Ishikawa (cell line): ENCODE measurements around the gene YTHDF1.
A peak's percentile ranks its signal among the peaks of the same experiment; 100 is the strongest.

Experiments
- CEBPB ChIP-seq: IDR thresholded peaks from 2 replicates; pipeline ENCODE4 v1.6.1; 2012
- CREB1 ChIP-seq: IDR thresholded peaks from 2 replicates; pipeline ENCODE4 v1.6.1; 2012; ENCODE audit warnings: low read depth
- EGR1 ChIP-seq: IDR thresholded peaks from 2 replicates; pipeline ENCODE4 v1.6.1; 2012
- EP300 ChIP-seq: IDR thresholded peaks from 2 replicates; pipeline ENCODE4 v1.6.1; 2012; ENCODE audit warnings: borderline replicate concordance
- FOXM1 ChIP-seq: IDR thresholded peaks from 2 replicates; pipeline ENCODE4 v1.6.1; 2012; ENCODE audit warnings: low read depth, borderline replicate concordance
- NFIC ChIP-seq: IDR thresholded peaks from 2 replicates; pipeline ENCODE4 v1.6.1; 2012
- RAD21 ChIP-seq: IDR thresholded peaks from 2 replicates; pipeline ENCODE4 v1.6.1; 2012; ENCODE audit warnings: low read depth
- TAF1 ChIP-seq: IDR thresholded peaks from 2 replicates; pipeline ENCODE4 v1.6.1; 2012; ENCODE audit warnings: low read depth, mild to moderate bottlenecking
- TCF12 ChIP-seq: IDR thresholded peaks from 2 replicates; pipeline ENCODE4 v1.6.1; 2012; ENCODE audit warnings: low read depth
- TEAD4 ChIP-seq: IDR thresholded peaks from 2 replicates; pipeline ENCODE4 v1.6.1; 2012
- YY1 ChIP-seq: IDR thresholded peaks from 2 replicates; pipeline ENCODE4 v1.6.1; 2012; ENCODE audit warnings: low read depth
- ZBTB7A ChIP-seq: IDR thresholded peaks from 2 replicates; pipeline ENCODE4 v1.6.1; 2012; ENCODE audit warnings: low read depth
- TF ChIP-seq, protein P1 (sequence below): IDR thresholded peaks from 2 replicates; pipeline ENCODE4 v1.6.1; 2012; ENCODE audit warnings: low read depth, mild to moderate bottlenecking
- TF ChIP-seq, protein P2 (sequence below): IDR thresholded peaks from 2 replicates; pipeline ENCODE4 v1.6.1; 2012
- TF ChIP-seq, protein P3 (sequence below): IDR thresholded peaks from 2 replicates; pipeline ENCODE4 v1.6.1; 2012

YTHDF1 gene

DNA sequence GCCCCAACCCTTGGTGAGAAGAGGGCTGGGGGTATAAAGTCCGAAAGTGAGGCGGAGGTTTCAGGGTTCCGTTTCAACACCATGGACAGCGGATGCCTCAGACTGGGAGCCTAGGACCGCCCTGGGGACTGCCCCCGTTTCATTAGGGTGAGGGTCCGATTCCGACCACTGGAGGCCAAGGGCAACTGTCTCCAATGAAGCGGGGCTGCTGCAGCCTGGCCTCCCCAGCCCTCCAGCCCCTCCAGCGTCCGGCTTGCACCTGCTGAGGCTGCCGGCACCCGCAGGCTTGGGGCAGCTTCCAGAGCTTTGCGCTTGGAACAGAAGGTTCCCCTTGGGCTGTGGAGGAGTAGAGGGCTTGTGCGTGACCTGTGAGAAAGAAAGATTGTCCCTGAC lies 39.9 kb downstream of the YTHDF1 start:
- TF ChIP-seq, protein P1, sequence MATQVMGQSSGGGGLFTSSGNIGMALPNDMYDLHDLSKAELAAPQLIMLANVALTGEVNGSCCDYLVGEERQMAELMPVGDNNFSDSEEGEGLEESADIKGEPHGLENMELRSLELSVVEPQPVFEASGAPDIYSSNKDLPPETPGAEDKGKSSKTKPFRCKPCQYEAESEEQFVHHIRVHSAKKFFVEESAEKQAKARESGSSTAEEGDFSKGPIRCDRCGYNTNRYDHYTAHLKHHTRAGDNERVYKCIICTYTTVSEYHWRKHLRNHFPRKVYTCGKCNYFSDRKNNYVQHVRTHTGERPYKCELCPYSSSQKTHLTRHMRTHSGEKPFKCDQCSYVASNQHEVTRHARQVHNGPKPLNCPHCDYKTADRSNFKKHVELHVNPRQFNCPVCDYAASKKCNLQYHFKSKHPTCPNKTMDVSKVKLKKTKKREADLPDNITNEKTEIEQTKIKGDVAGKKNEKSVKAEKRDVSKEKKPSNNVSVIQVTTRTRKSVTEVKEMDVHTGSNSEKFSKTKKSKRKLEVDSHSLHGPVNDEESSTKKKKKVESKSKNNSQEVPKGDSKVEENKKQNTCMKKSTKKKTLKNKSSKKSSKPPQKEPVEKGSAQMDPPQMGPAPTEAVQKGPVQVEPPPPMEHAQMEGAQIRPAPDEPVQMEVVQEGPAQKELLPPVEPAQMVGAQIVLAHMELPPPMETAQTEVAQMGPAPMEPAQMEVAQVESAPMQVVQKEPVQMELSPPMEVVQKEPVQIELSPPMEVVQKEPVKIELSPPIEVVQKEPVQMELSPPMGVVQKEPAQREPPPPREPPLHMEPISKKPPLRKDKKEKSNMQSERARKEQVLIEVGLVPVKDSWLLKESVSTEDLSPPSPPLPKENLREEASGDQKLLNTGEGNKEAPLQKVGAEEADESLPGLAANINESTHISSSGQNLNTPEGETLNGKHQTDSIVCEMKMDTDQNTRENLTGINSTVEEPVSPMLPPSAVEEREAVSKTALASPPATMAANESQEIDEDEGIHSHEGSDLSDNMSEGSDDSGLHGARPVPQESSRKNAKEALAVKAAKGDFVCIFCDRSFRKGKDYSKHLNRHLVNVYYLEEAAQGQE = peak; percentile 88
- no peak for TF ChIP-seq NFIC

DNA sequence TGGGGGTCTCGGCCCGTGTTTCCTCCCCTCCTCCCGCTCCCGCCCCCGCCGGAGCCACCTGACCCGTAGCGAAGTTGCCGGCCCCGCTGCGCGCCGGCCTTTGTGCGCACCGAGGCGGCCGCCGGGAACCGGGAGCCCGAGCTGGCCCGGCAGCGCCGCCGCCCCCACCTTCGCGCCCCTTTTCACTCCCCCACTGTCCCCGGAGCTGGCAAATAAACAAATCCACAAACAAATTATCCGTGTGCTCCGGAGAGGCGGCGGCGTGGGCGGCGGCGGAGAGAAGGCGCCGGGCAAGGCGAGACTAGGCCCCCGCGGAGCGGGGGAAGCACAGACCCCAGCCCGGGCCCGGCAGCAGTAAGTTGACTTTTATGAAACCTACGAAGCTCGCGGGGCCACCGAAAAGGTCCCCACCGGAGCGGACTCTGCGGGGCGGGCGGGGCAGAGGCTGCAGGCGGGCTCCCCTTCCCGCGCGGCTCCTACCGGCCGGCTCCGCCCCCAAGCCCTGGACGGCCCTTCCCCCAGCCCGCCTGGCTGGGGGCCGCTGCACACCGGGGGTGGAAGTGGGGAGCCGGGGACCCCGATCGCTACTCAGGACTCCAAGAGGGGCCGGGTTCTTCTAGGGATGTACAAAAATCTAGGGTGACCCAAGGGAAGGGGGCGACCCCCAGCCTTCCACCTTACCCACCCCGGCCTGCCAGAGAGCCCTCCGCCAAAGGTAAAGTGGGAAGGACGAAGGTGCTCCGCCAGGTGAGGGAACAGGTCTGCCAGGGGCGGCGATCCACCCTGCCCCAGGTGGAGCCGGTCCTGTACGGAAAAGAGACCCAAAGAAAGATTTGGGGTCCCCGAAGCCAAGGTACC lies 40.7 kb downstream of the YTHDF1 start:
- TF ChIP-seq TAF1 (no peak), FOXM1 (no peak), EGR1 (no peak), CEBPB (no peak), TEAD4 (no peak), YY1 (no peak), NFIC (no peak), CREB1 (no peak), ZBTB7A (no peak), TCF12 (no peak), RAD21 (no peak), EP300 (no peak)
- TF ChIP-seq, protein P1 = no peak
- TF ChIP-seq, protein P2, sequence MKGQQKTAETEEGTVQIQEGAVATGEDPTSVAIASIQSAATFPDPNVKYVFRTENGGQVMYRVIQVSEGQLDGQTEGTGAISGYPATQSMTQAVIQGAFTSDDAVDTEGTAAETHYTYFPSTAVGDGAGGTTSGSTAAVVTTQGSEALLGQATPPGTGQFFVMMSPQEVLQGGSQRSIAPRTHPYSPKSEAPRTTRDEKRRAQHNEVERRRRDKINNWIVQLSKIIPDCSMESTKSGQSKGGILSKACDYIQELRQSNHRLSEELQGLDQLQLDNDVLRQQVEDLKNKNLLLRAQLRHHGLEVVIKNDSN = no peak
- TF ChIP-seq, protein P3, sequence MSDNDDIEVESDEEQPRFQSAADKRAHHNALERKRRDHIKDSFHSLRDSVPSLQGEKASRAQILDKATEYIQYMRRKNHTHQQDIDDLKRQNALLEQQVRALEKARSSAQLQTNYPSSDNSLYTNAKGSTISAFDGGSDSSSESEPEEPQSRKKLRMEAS = no peak

DNA sequence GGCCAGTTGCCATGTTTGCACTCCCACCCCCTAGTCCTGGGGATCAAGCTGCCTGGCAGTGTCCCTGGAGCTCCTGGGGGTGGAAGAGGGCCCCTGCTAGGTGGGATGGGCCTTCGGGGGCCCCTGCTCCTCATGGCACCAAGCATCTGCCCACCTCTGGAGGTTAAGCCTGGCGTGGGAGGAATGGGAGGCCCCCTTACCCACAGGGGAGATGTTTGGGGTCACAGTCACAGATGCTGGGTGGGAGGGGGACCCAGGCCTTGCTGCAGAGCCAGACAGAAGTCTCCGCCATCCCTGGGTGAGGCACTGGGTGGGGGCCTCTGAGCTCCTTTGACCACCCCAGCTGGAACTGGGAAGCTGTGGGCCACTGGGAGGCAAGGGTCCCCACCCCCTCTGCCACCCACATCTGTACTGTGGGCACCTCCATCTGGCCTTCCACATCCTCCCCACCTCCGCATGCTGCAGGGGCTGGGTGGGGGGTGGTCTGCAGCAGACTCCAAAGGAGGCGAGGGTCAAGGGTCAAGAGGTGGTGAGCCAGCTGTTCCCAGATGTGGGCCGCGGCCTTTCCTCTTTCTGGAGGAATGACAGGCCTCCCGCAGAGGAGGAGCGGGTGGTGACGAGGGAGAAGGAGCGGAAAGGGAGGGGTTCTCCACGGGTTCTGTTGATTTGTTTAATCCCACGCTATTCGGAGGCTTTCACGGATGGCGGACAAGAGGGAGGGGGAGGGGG lies 41.5 kb downstream of the YTHDF1 start:
- TF ChIP-seq NFIC (no peak), YY1 (no peak), FOXM1 (no peak), TCF12 (no peak), ZBTB7A (no peak), EGR1 (no peak), TAF1 (no peak), EP300 (no peak), CEBPB (no peak), TEAD4 (no peak), CREB1 (no peak), RAD21 (no peak)
- TF ChIP-seq, protein P1 = no peak
- TF ChIP-seq, protein P2 = no peak
- TF ChIP-seq, protein P3 = no peak

DNA sequence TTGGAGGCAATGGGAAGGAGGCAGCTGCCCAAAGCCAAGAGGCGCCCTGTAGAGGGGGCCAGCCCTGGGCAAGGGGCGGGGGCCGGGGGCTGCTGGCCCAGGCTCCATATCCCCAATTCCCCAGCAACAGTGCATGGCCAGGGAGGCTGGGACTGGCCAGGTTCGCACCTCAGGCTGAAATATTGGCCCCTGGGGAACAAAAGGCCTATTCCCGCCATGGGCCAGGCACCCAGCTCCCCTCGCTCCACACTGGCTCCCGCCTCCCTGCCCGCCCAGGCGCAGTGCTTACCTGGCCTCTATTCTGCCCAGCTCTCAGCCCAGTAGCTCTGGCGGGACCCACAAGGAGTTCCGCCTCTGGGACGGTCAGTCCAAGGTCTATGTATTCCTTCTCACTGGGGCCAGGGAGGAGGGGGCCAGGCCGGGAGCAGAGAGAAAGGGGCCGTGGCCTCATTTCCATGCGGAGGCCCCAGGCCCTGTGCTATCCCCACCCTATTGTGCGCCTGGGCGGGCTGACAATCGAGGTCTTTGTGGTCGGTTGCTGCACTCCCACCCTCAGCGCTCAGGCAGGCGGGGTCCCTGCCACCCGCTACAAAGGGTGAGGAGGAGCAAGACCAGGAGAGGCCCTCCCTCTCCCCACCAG lies 42.3 kb downstream of the YTHDF1 start:
- no peak for TF ChIP-seq EP300
- no peak for TF ChIP-seq TEAD4
- TF ChIP-seq, protein P2 = no peak
- TF ChIP-seq NFIC = no peak
- no peak for TF ChIP-seq TCF12
- TF ChIP-seq CEBPB = no peak
- TF ChIP-seq FOXM1 = no peak
- no peak for TF ChIP-seq TAF1
- TF ChIP-seq ZBTB7A = no peak
- TF ChIP-seq YY1 = no peak
- TF ChIP-seq, protein P1 = no peak
- TF ChIP-seq RAD21 = no peak
- no peak for TF ChIP-seq EGR1
- no peak for TF ChIP-seq CREB1
